Measurements from ENCODE around the gene MTMR10. TPM values are rescaled to one million over a fixed set of nuclear protein-coding genes. Genes with fewer than 3 reads are reported as not detected.

MTMR10 gene
- total RNA-seq, 1 experiment from 2014 or later = 19.5 TPM

DNA sequence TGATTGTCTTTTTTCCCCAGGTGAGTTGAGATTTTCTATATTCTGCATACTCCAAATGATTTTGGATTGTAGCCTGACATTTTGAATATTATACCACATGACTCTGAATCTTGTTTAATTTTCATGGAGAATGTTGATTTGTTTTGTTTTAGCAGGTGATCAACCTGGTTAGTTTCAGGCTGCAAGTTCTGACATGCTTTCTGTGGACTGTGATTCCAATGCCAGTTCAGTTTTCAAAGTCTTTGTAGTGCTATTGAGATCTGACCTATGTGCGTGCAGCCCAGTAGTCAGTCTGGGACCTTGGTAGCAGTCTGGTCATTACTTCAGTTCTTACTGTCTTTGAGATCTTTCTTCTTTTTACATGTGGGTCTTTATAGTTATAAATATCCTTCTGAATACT lies 18.6 kb upstream of the MTMR10 start:
- ATAC-seq (no peak), DNase-seq (ENCODE audit: low read depth, low spot score) (no peak)
- intact Hi-C loops (cut with micrococcal nuclease; ENCODE audit: unreplicated experiment) (no loop called here), in situ Hi-C loops (cut with HindIII; ENCODE audit: low pct_unique_long_range_greater_than_20kb, low sequenced_read_pairs) (no loop called here)
- Histone ChIP-seq H3K4me3 (ENCODE audit: low read depth in 2 of 2, low read length in 2 of 2) (no peak overlapping the region), H3K27ac (ENCODE audit: low read length) (no peak overlapping the region), H3K4me1 (ENCODE audit: control insufficient read depth, insufficient read depth, low read length) (no peaks in the 10 kb centered on the region), H3K27me3 (ENCODE audit: control insufficient read depth, insufficient read depth, low read length) (no peaks in the 10 kb centered on the region; the same call in 1 of the 2 replicates), H3K9me3 (ENCODE audit: control insufficient read depth, insufficient read depth, low read depth, low read length) (peaks cover 8% of the 10 kb centered on the region; the same call in 1 of the 2 replicates), H3K36me3 (ENCODE audit: control insufficient read depth, insufficient read depth, low read length) (no peaks in the 10 kb centered on the region)
- BruUV-seq (replicated peaks) = no TSS peak
- TF ChIP-seq SIN3A (IDR thresholded peaks at IDR 0.05; ENCODE audit: borderline replicate concordance, insufficient read depth, low read depth, low read length) (no peak), CTCF (IDR thresholded peaks at IDR 0.05) (no peak), TCF7L2 (IDR thresholded peaks at IDR 0.05; ENCODE audit: low read depth, low read length) (no peak), REST (IDR thresholded peaks at IDR 0.05; ENCODE audit: insufficient read depth in 1 of 2, low read depth in 2 of 2, low read length in 1 of 2) (no peak), POLR2AphosphoS5 (IDR thresholded peaks at IDR 0.05; ENCODE audit: low read depth, low read length) (no peak)
- POLR2A ChIA-PET = no interaction called here
- CTCF ChIA-PET = no interaction called here

DNA sequence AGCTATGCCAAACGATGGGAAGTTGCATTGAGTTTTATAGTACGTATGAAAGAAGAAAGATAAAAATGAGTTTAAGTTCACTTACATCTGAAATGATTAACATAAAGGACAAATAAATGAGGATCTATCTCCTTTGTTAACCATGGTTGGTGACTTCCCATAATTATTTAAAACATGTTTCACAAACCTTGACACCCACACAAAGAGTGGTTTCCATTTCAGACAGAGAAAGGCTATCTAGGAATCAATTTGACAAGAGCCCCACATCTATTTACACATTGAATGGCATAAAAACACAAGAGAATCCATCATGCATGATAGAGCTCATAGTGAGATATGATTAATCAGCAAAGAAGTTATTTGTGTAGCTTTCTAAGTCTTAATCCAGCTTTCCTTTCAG lies 14.2 kb upstream of the MTMR10 start:
- intact Hi-C loops (cut with micrococcal nuclease; ENCODE audit: unreplicated experiment) (no loop called here), in situ Hi-C loops (cut with HindIII; ENCODE audit: low pct_unique_long_range_greater_than_20kb, low sequenced_read_pairs) (no loop called here)
- Histone ChIP-seq H3K4me1 (ENCODE audit: control insufficient read depth, insufficient read depth, low read length) (no peaks in the 10 kb centered on the region), H3K27me3 (ENCODE audit: control insufficient read depth, insufficient read depth, low read length) (peaks cover 7% of the 10 kb centered on the region), H3K36me3 (ENCODE audit: control insufficient read depth, insufficient read depth, low read length) (no peaks in the 10 kb centered on the region), H3K4me3 (ENCODE audit: low read depth in 2 of 2, low read length in 2 of 2) (no peak overlapping the region), H3K27ac (ENCODE audit: low read length) (no peak overlapping the region), H3K9me3 (ENCODE audit: control insufficient read depth, insufficient read depth, low read depth, low read length) (no peaks in the 10 kb centered on the region)
- POLR2A ChIA-PET = interaction anchor here (0.6 kb wide), 1 partner anchor 61 kb away, joined by 5 read pairs; no protein-coding TSS in a partner anchor
- CTCF ChIA-PET = no interaction called here
- BruUV-seq (replicated peaks) = no TSS peak
- ATAC-seq (no peak), DNase-seq (ENCODE audit: low read depth, low spot score) (no peak)
- no peak for TF ChIP-seq CTCF (IDR thresholded peaks at IDR 0.05)
- TF ChIP-seq POLR2AphosphoS5 (IDR thresholded peaks at IDR 0.05; ENCODE audit: low read depth, low read length) = no peak
- TF ChIP-seq REST (IDR thresholded peaks at IDR 0.05; ENCODE audit: insufficient read depth in 1 of 2, low read depth in 2 of 2, low read length in 1 of 2) = no peak
- no peak for TF ChIP-seq SIN3A (IDR thresholded peaks at IDR 0.05; ENCODE audit: borderline replicate concordance, insufficient read depth, low read depth, low read length)
- no peak for TF ChIP-seq TCF7L2 (IDR thresholded peaks at IDR 0.05; ENCODE audit: low read depth, low read length)

All from Panc1 (cell line).